DOHH2 (cell line): ENCODE measurements around the gene IRGC.

Experiments used
- CTCF ChIP-seq: fragments of 200-600 bp; sonication (generic); IDR thresholded peaks from one replicate; pipeline ENCODE4 v1.5.1; 2014; ENCODE audit warnings: antibody characterized with exemption, mild to moderate bottlenecking, low read depth, low read length; ENCODE audit not compliant: poor library complexity, severe bottlenecking
- EZH2phosphoT487 ChIP-seq: fragments of 200-600 bp; sonication (generic); IDR thresholded peaks from 2 replicates; pipeline ENCODE4 v1.6.1; 2017; ENCODE audit warnings: borderline replicate concordance, mild to moderate bottlenecking, antibody characterized with exemption, low read length, moderate library complexity, mixed read lengths

DNA sequence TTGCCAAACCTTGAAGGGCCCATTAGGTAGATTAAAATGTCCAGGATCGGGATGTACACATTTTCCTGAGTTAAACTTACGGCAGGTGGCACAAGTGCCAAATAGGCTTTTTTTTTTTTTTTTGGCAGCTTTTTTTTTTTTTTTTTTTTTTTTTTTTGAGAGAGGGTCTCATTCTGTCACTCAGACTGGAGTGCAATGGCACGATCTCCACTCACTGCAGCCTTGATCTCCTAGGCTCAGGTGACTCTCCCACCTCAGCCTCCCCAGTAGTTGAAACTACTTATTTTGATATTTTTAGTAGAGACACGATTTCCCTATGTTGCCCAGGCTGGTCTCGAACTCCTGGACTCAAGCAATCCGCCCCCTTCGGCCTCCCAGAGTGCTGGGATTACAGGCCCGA lies 9.0 kb downstream of the IRGC start:
- no peak for TF ChIP-seq CTCF
- TF ChIP-seq EZH2phosphoT487, result no peak
